IMR-90 (cell line): ENCODE results near the gene GZMM. TPM values are rescaled to one million over a fixed set of nuclear protein-coding genes. Genes with fewer than 3 reads are reported as not detected.

ENCODE experiments used
- ATAC-seq: fragments of 200-7000 bp; cut with Tn5 transposase; 2 replicates; pipeline ENCODE4 v1.9.1; 2020; ENCODE audit warnings: low read depth, mild to moderate bottlenecking, moderate library complexity
- BruUV-seq: library from RNA; stranded (reverse); fragments of 400-500 nt; replicated peaks from 2 replicates; lab custom pipeline; 2021; lab: Mats Ljungman, UMichigan
- CTCF ChIA-PET: fragments of 300-600 bp; formaldehyde crosslinking; extraction: SDS; loops from one replicate; lab custom pipeline; 2021; ENCODE audit warnings: antibody characterized with exemption; lab: Yijun Ruan, JAX
- POLR2A ChIA-PET: fragments of 300-600 bp; sonication (Branson Sonifier 250); formaldehyde crosslinking; loops from one replicate; lab custom pipeline; 2022; ENCODE audit warnings: antibody characterized with exemption; ENCODE audit not compliant: unreplicated experiment; lab: Charles Lee
- DNase-seq: peaks from one replicate; pipeline ENCODE4 v3.0.0; 2013
- H2AFZ ChIP-seq: replicated peaks from 2 replicates; pipeline ENCODE3; 2013; ENCODE audit warnings: low read length, mild to moderate bottlenecking; ENCODE audit not compliant: poor library complexity
- H2AK5ac ChIP-seq: 2 replicates; pipeline ENCODE4 v1.6.1; 2013; ENCODE audit warnings: low read depth, low read length, inconsistent platforms
- H2AK9ac ChIP-seq: replicated peaks from 2 replicates; pipeline ENCODE3; 2013; ENCODE audit warnings: mild to moderate bottlenecking, low read depth, low read length, moderate library complexity; ENCODE audit not compliant: poor library complexity
- H2BK120ac ChIP-seq: 2 replicates; pipeline ENCODE4 v1.6.1; 2013; ENCODE audit warnings: low read depth, low read length, inconsistent platforms
- H2BK15ac ChIP-seq: 3 replicates; pipeline ENCODE4 v1.6.1; 2013; ENCODE audit warnings: low read depth, low read length, inconsistent platforms
- H2BK20ac ChIP-seq: 2 replicates; pipeline ENCODE4 v1.6.1; 2013; ENCODE audit warnings: low read depth, mild to moderate bottlenecking, inconsistent platforms, low read length, moderate library complexity
- H2BK5ac ChIP-seq: 2 replicates; pipeline ENCODE4 v1.6.1; 2013; ENCODE audit warnings: mild to moderate bottlenecking, low read depth, low read length, inconsistent platforms; ENCODE audit not compliant: poor library complexity, severe bottlenecking
- H3K14ac ChIP-seq: replicated peaks from 2 replicates; pipeline ENCODE4 v1.6.1; 2013; ENCODE audit warnings: low read depth, low read length, inconsistent platforms
- H3K18ac ChIP-seq: 2 replicates; pipeline ENCODE4 v1.6.1; 2013; ENCODE audit warnings: low read depth, low read length, control low read depth
- H3K23ac ChIP-seq: 2 replicates; pipeline ENCODE4 v1.6.1; 2013; ENCODE audit warnings: low read depth, low read length, inconsistent platforms
- H3K27ac ChIP-seq: 2 replicates; pipeline ENCODE4 v1.5.1; 2013; ENCODE audit warnings: mild to moderate bottlenecking, control low read depth, low read length; ENCODE audit not compliant: insufficient read depth
- H3K27me3 ChIP-seq: 2 replicates; pipeline ENCODE4 v1.6.1; 2013; ENCODE audit warnings: low read length; ENCODE audit not compliant: control insufficient read depth, insufficient read depth
- H3K36me3 ChIP-seq: 2 replicates; pipeline ENCODE4 v1.6.1; 2013; ENCODE audit warnings: low read length, mixed read lengths; ENCODE audit not compliant: control insufficient read depth, insufficient read depth
- H3K4ac ChIP-seq: 2 replicates; pipeline ENCODE4 v1.6.1; 2013; ENCODE audit warnings: low read depth, low read length, inconsistent platforms
- H3K4me1 ChIP-seq: 2 replicates; pipeline ENCODE4 v1.6.1; 2013; ENCODE audit warnings: low read length, mixed read lengths; ENCODE audit not compliant: control insufficient read depth, insufficient read depth
- H3K4me2 ChIP-seq: 2 replicates; pipeline ENCODE4 v1.6.1; 2013; ENCODE audit warnings: low read depth, mild to moderate bottlenecking, control low read depth, low read length, moderate library complexity
- H3K4me3 ChIP-seq: 2 replicates; pipeline ENCODE4 v1.5.1; 2013; ENCODE audit warnings: low read depth, mild to moderate bottlenecking, control low read depth, low read length, moderate library complexity; ENCODE audit not compliant: insufficient read depth
- H3K56ac ChIP-seq: 2 replicates; pipeline ENCODE4 v1.6.1; 2013; ENCODE audit warnings: low read length, inconsistent platforms; ENCODE audit not compliant: insufficient read depth; ENCODE audit errors: extremely low read depth
- H3K79me1 ChIP-seq, 2 experiments: 2 replicates each; pipeline ENCODE4 v1.6.1; 2013; ENCODE audit warnings: low read length in 2 of 2, inconsistent platforms in 1 of 2, low read depth in 1 of 2
- H3K9ac ChIP-seq: 2 replicates; pipeline ENCODE4 v1.6.1; 2013; ENCODE audit warnings: low read depth, low read length, control low read depth
- H3K9me1 ChIP-seq: 2 replicates; pipeline ENCODE4 v1.6.1; 2013; ENCODE audit warnings: low read length, inconsistent platforms; ENCODE audit not compliant: insufficient read depth
- H3K9me3 ChIP-seq: 2 replicates; pipeline ENCODE4 v1.6.1; 2013; ENCODE audit warnings: low read length; ENCODE audit not compliant: control insufficient read depth, insufficient read depth
- H4K20me1 ChIP-seq: 2 replicates; pipeline ENCODE4 v1.6.1; 2013; ENCODE audit warnings: low read length, inconsistent platforms; ENCODE audit not compliant: insufficient read depth
- H4K5ac ChIP-seq: 2 replicates; pipeline ENCODE4 v1.6.1; 2013; ENCODE audit warnings: mild to moderate bottlenecking, low read depth, low read length, control low read depth
- H4K8ac ChIP-seq, 2 experiments: 2 replicates each; pipeline ENCODE4 v1.6.1; 2013; ENCODE audit warnings: low read depth in 2 of 2, low read length in 2 of 2, control low read depth in 1 of 2, inconsistent platforms in 1 of 2
- H4K91ac ChIP-seq: 2 replicates; pipeline ENCODE4 v1.6.1; 2013; ENCODE audit warnings: low read depth, low read length, inconsistent platforms; ENCODE audit not compliant: insufficient read depth
- BHLHE40 ChIP-seq: fragments of 150-350 bp; IDR thresholded peaks from 2 replicates; pipeline ENCODE4 v1.6.1; 2016; ENCODE audit warnings: mild to moderate bottlenecking, low read depth, low read length
- WGBS, 2 experiments: methylation state at CpG; one replicate each; pipeline versions ENCODE4 v1.1.5 to v1.1.7; 2013; ENCODE audit warnings: missing lambda C conversion rate in 2 of 2; ENCODE audit not compliant: insufficient read length in 1 of 2; ENCODE audit errors: extremely low coverage in 2 of 2; 5-methylcytosine and 5-hydroxymethylcytosine counted together
- dilution Hi-C: fragments of 300-500 bp; cut with HindIII; formaldehyde crosslinking; loops from one replicate; pipeline ENCODE4 v1.14.3; 2018; ENCODE audit warnings: low sequenced_read_pairs; ENCODE audit not compliant: unreplicated experiment
- in situ Hi-C: fragments of 300-500 bp; cut with MboI; formaldehyde crosslinking; loops from 3 replicates; pipeline ENCODE4 v1.14.3; 2019; ENCODE audit warnings: low sequenced_read_pairs, inconsistent platforms, mixed read lengths
- intact Hi-C: fragments of 100-400 bp; cut with micrococcal nuclease; formaldehyde crosslinking; loops from 2 replicates; pipeline ENCODE4 v1.10.0; 2022
- polyA plus RNA-seq, 3 experiments: library from polyadenylated mRNA; depleted of rRNA; stranded (reverse); fragments of >200 nt; gene quantifications; 2 replicates each; pipeline ENCODE4 v1.2.3, GENCODE V29; 2012; ENCODE audit warnings: low replicate concordance in 1 of 3
- total RNA-seq: library from RNA; depleted of rRNA; stranded (reverse); fragments of >200 nt; gene quantifications from 2 replicates; pipeline ENCODE4 v1.2.3, GENCODE V29; 2012

The GZMM gene
- total and polyA plus RNA-seq, 2 of the 4 experiments (the other 2 are of a cell fraction), result 0.24 TPM; not detected in 1

GRCh38 chr19:570251-570686 is 26.4 kb downstream of the GZMM start:
- H3K23ac ChIP-seq, result no peak overlapping the region
- no peak overlapping the region for H3K4ac ChIP-seq
- H3K9me1 ChIP-seq, result 0 out of 2 replicates have a peak, but pooled peaks cover 4% of the 10 kb centered on the region
- H2AFZ ChIP-seq, result no peak overlapping the region
- H3K36me3 ChIP-seq, result no peaks in the 10 kb centered on the region
- DNase-seq (no peak), ATAC-seq (no peak)
- intact Hi-C loops (no loop called here), dilution Hi-C loops (no loop called here), in situ Hi-C loops (no loop called here)
- no peak overlapping the region for H2BK5ac ChIP-seq
- H3K79me1 ChIP-seq, result peaks cover 0 to 26% of the 10 kb centered on the region in 2 experiments; a peak in 2 of 4 replicates
- 93% methylated on average over 8 of the region's 25 CpGs; no CpG with 5 or more reads in 1 of the 2 experiments for WGBS, 2 experiments
- no peak overlapping the region for H2AK5ac ChIP-seq
- H3K18ac ChIP-seq, result no peak overlapping the region
- no peak overlapping the region for H3K27ac ChIP-seq
- H3K4me2 ChIP-seq, result no peak overlapping the region
- no peak overlapping the region for H3K9ac ChIP-seq
- H3K4me1 ChIP-seq, result peaks cover 17% of the 10 kb centered on the region
- no peak overlapping the region for H3K56ac ChIP-seq
- no peaks in the 10 kb centered on the region for H3K9me3 ChIP-seq
- no peak overlapping the region for H3K4me3 ChIP-seq
- TF ChIP-seq BHLHE40, result no peak
- H2BK20ac ChIP-seq, result no peak overlapping the region
- BruUV-seq, result no TSS peak
- ChIA-PET CTCF (interaction anchor here (0.7 kb wide), 1 partner anchor 193 kb away, joined by 3 read pairs; no protein-coding TSS in a partner anchor), POLR2A (no interaction called here)
- no peak overlapping the region for H2BK120ac ChIP-seq
- no peak overlapping the region for H4K5ac ChIP-seq
- peaks cover 23% of the 10 kb centered on the region for H4K20me1 ChIP-seq
- no peaks in the 10 kb centered on the region for H3K27me3 ChIP-seq
- H4K91ac ChIP-seq, result no peak overlapping the region
- H4K8ac ChIP-seq, result no peak overlapping the region
- H2BK15ac ChIP-seq, result no peak overlapping the region
- H2AK9ac ChIP-seq, result no peak overlapping the region
- H3K14ac ChIP-seq, result no peak overlapping the region
